Naive thymus-derived CD8-positive, alpha-beta T cell (primary cell): Measurements from ENCODE around the gene LIPG. TPM values are rescaled to one million over a fixed set of nuclear protein-coding genes. Genes with fewer than 3 reads are reported as not detected.
"Not testable (repeated sequence)": the region's sequence is repeated elsewhere in the genome, so short reads cannot be mapped to it uniquely, and the experiment has no call there.

Source experiments
- ATAC-seq, 2 donors: fragments of 150-1000 bp; cut with Tn5 transposase in 1 of 2; sonication (Bioruptor Pico), chemical (Tn5 transposase) in 1 of 2; 1 replicate in 1 of 2; 2 replicates in 1 of 2; pipeline ENCODE4 v1.10.0; 2021; ENCODE audit warnings: mild to moderate bottlenecking in 2 of 2, moderate library complexity in 2 of 2
- POLR2A ChIA-PET: fragments of 350-600 bp; sonication (Branson Sonifier 250); formaldehyde crosslinking; loops from one replicate; lab custom pipeline; 2021; ENCODE audit warnings: antibody characterized with exemption; lab: Charles Lee
- DNase-seq, 10 donors: peaks; one replicate each; pipeline versions ENCODE4 v3.0.0 to v3.0.0-alpha.2; 2020 to 2022
- H3K27ac Mint-ChIP-seq, 10 donors: one replicate each; pipeline ENCODE4 v1.8.0; 2020 to 2022; ENCODE audit warnings: mild to moderate bottlenecking in 10 of 10, mixed read lengths in 10 of 10, moderate library complexity in 4 of 10, inconsistent platforms in 1 of 10
- H3K27me3 Mint-ChIP-seq, 5 donors: one replicate each; pipeline ENCODE4 v1.8.0; 2021 to 2022; ENCODE audit warnings: mixed read lengths in 5 of 5
- H3K36me3 Mint-ChIP-seq, 3 donors: one replicate each; pipeline ENCODE4 v1.8.0; 2020 to 2022; ENCODE audit warnings: mixed read lengths in 3 of 3, mild to moderate bottlenecking in 2 of 3, inconsistent platforms in 1 of 3
- H3K4me1 Mint-ChIP-seq, 4 donors: one replicate each; pipeline ENCODE4 v1.8.0; 2021 to 2022; ENCODE audit warnings: mixed read lengths in 4 of 4
- H3K4me3 Mint-ChIP-seq, 10 donors: one replicate each; pipeline ENCODE4 v1.8.0; 2020 to 2022; ENCODE audit warnings: mild to moderate bottlenecking in 10 of 10, mixed read lengths in 10 of 10, moderate library complexity in 6 of 10, inconsistent platforms in 1 of 10
- H3K9me3 Mint-ChIP-seq, 9 donors: one replicate each; pipeline ENCODE4 v1.8.0; 2020 to 2022; ENCODE audit warnings: mixed read lengths in 9 of 9, mild to moderate bottlenecking in 3 of 9, inconsistent platforms in 1 of 9, moderate library complexity in 1 of 9
- polyA plus RNA-seq, 3 donors: library from polyadenylated mRNA; unstranded; fragments of 300-500 nt; fragmentation: Illumina TruSeq; gene quantifications; one replicate each; pipeline ENCODE4 v1.2.3, GENCODE V29; 2021
- total RNA-seq, 8 experiments: library from RNA in 2 of 8; stranded (reverse) in 2 of 8; gene quantifications; one replicate each; pipeline ENCODE4 v1.2.3 and lab custom pipeline; 2021 to 2026

The LIPG gene
- total RNA-seq = not detected
- polyA plus RNA-seq = not detected
- 0 to 1.4 (median 0.16) reads per million in 6 experiments for total RNA-seq (lab: John Stamatoyannopoulos, UW)

DNA sequence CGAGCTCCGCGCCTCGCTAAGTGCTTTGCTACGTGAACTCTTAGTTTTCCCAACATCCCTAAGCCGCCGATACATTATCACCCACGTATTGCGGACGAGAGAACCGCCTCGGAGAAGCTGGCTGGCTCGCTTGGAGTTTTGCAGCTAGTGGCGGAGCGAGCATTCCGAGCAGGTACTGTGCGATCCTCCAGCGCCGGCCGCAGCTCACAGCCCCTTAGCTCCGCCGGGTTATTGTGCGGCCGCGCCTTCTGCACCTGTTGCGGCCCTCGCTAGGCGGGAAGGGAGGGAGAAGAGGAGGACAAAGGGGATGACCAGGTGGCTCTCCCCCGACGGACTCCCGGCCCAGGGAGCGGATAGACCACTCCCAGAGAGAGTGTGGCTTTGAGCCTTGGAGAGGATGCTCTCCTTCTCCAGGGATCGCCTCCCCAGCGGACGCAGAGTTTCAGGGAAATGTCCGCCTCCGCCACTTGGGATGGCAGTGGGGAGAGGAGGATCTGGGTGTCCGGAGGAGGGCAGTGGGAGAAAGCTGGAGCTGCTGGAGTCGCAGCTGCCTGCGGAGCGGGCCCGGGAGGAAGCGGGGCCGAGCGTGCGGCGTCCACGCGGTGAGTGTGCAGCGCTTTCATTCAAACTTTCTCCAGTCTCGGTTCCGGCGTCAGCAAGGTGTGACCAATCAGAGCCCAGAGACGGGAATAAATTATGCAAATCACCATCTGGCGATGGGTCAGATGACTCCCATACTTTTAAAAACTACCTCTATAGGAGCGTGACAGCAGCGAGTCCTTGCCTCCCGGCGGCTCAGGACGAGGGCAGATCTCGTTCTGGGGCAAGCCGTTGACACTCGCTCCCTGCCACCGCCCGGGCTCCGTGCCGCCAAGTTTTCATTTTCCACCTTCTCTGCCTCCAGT is at the start of gene LIPG:
Gene LIPG (plus strand): TSS at position 769 of the 905 bp plus-strand sequence. CDS start 252 bp downstream, outside the sequence.
- POLR2A ChIA-PET = no interaction called here
- peaks cover 11 to 31% (median 28%) of the 10 kb centered on the region in 4 donors for H3K4me1 Mint-ChIP-seq
- peaks cover 34 to 87% (median 69%) of the 10 kb centered on the region in 5 donors for H3K27me3 Mint-ChIP-seq
- H3K36me3 Mint-ChIP-seq = no peaks in the 10 kb centered on the region
- H3K9me3 Mint-ChIP-seq = no peaks in the 10 kb centered on the region
- ATAC-seq (peak; percentile 73 to 76), DNase-seq (peak in 5 of 10 donors; percentile 5 to 27 (median 18))
- H3K4me3 Mint-ChIP-seq = peak within 1 kb of the TSS; percentile 46 to 86 (median 76)
- H3K27ac Mint-ChIP-seq = peak within 1 kb of the TSS in 3 of 10 donors; percentile 43 to 81 (median 69)

DNA sequence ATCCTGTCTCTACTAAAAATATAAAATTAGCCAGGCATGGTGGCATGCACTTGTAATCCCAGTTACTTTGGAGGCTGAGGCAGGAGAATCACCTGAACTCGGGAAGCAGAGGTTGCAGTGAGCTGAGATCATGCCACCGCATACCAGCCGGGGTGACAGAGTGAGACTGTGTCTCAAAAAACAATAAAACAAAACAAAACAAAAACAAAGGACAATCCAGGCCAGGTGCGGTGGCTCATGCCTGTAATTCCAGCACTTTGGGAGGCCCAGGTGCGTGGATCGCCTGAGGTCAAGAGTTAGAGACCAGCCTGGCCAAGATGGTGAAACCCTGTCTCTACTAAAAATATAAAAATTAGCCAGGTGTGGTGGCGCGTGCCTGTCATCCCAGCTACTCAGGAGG is 49.0 kb upstream of the LIPG start:
- Mint-ChIP-seq H3K27ac (peak overlapping the region in 1 of 10 donors; percentile 78), H3K27me3 (peaks cover 0 to 13% (median 6%) of the 10 kb centered on the region in 5 donors)
- POLR2A ChIA-PET, DNase-seq, H3K4me1 Mint-ChIP-seq, H3K36me3 Mint-ChIP-seq, ATAC-seq, H3K9me3 Mint-ChIP-seq, H3K4me3 Mint-ChIP-seq: not testable (repeated sequence)

DNA sequence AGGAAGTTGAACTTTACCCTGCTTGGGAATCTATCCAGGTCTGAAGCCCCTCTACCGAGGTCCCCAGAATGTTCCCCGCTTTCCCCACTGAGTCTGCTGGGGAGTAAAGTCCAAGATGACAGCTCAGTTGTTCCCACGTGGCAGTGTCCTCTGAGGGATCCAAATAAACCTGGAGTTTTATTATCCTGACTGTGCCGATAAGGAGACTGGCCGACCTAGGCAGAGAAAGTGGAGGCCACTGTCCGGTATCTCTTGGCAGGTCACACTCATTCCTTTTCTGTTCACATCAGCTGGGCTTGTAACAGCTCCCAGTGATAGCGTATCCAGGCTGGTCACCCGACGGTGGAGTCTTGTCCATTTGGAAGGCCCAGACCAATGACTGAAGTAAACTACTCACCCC is 47.3 kb upstream of the LIPG start:
- POLR2A ChIA-PET = no interaction called here
- Mint-ChIP-seq H3K4me3 (no peak overlapping the region), H3K27ac (no peak overlapping the region), H3K4me1 (no peaks in the 10 kb centered on the region), H3K36me3 (no peaks in the 10 kb centered on the region), H3K27me3 (peaks cover 0 to 1% (median 0%) of the 10 kb centered on the region in 5 donors), H3K9me3 (no peaks in the 10 kb centered on the region)
- ATAC-seq (no peak), DNase-seq (no peak)

DNA sequence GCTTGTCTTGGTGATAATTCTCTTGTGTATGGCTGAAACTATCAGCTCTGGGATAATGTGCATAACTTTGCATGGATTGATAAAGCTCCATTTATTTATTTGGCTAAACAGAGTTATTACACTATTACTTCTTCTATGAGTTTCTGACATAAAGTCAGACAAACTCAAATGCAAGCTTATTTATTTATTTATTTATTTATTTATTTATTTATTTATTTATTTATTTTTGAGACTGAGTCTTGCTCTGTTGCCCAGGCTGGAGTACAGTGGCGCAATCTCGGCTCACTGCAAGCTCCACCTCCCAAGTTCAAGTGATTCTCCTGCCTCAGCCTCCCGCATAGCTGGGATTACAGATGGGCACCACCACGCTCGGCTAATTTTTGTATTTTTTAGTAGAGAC is 46.9 kb upstream of the LIPG start:
- H3K9me3 Mint-ChIP-seq, ATAC-seq, H3K27me3 Mint-ChIP-seq, H3K27ac Mint-ChIP-seq, H3K4me1 Mint-ChIP-seq, POLR2A ChIA-PET, H3K36me3 Mint-ChIP-seq, DNase-seq, H3K4me3 Mint-ChIP-seq: not testable (repeated sequence)

GRCh38 chr18:49515516-49515915 is 46.3 kb upstream of the LIPG start:
- no peak for DNase-seq
- ATAC-seq = no peak
- Mint-ChIP-seq H3K27me3 (no peaks in the 10 kb centered on the region), H3K4me1 (no peaks in the 10 kb centered on the region), H3K27ac (no peak overlapping the region), H3K9me3 (no peaks in the 10 kb centered on the region), H3K4me3 (no peak overlapping the region), H3K36me3 (no peaks in the 10 kb centered on the region)
- POLR2A ChIA-PET = no interaction called here

DNA sequence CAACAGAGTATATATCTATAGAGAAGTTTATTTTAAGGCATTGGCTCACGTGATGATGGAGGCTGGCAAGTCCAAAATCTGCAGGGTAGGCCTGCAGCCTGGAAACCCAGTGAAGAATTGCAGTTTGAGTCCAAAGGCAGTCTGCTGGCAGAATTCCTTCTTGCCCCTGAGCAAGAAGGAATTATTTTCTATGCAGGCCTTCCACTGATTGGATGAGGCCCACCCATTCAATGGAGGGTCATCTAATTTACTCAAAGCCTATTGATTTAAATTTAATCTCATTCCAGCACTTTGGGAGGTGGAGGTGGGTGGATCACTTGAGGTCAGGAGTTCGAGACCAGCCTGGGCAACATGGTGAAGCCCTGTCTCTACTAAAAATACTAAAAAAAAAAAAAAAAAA is 44.4 kb upstream of the LIPG start:
- H3K4me3 Mint-ChIP-seq = no peak overlapping the region
- H3K4me1 Mint-ChIP-seq = no peaks in the 10 kb centered on the region
- no peaks in the 10 kb centered on the region for H3K9me3 Mint-ChIP-seq
- POLR2A ChIA-PET = no interaction called here
- H3K36me3 Mint-ChIP-seq = no peaks in the 10 kb centered on the region
- peaks cover 0 to 3% (median 0%) of the 10 kb centered on the region in 5 donors for H3K27me3 Mint-ChIP-seq
- ATAC-seq = no peak
- DNase-seq = no peak
- H3K27ac Mint-ChIP-seq = no peak overlapping the region

- H3K27me3 Mint-ChIP-seq = peaks cover 0 to 5% (median 3%) of the 10 kb centered on the region in 5 donors
- H3K4me1 Mint-ChIP-seq = no peaks in the 10 kb centered on the region
Measured at GRCh38 chr18:49519101-49519971, 42.5 kb upstream of the LIPG start.

DNA sequence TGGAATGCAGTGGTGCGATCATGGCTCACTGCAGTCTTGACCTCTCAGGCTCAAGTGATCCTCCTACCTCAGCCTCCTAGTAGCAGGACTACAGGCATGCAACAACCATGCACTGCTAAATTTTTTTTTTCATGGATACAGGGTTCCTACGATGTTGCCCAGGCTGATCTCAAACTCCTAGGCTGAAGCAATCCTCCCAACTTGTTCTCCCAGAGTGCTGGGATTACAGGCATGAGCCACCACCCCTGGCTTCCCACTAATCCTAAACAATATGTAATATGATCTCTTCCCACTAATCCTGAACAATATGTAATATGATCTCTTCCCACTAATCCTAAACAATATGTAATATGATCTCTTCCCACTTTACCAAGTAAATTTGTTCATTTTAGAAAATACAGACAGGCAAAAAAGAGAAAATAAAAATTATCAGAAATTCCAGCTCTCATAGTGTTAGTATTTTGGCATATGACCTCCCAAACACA is 41.2 kb upstream of the LIPG start:
- Mint-ChIP-seq H3K36me3 (no peaks in the 10 kb centered on the region), H3K27ac (no peak overlapping the region), H3K27me3 (peaks cover 0 to 6% (median 4%) of the 10 kb centered on the region in 5 donors), H3K9me3 (no peaks in the 10 kb centered on the region), H3K4me3 (no peak overlapping the region), H3K4me1 (no peaks in the 10 kb centered on the region)
- no peak for DNase-seq
- ATAC-seq = no peak
- POLR2A ChIA-PET = no interaction called here

More at GRCh38 chr18:49519101-49519971, 42.5 kb upstream of the LIPG start:
- no peak overlapping the region for H3K4me3 Mint-ChIP-seq
- DNase-seq (no peak), ATAC-seq (no peak)
- H3K36me3 Mint-ChIP-seq = no peaks in the 10 kb centered on the region
- POLR2A ChIA-PET = no interaction called here
- no peaks in the 10 kb centered on the region for H3K9me3 Mint-ChIP-seq
- H3K27ac Mint-ChIP-seq = peak overlapping the region in 1 of 10 donors; percentile 5

- H3K4me3 Mint-ChIP-seq = no peak overlapping the region
- POLR2A ChIA-PET = no interaction called here
- no peak for DNase-seq
- ATAC-seq = no peak
- no peaks in the 10 kb centered on the region for H3K9me3 Mint-ChIP-seq
- H3K27me3 Mint-ChIP-seq = peaks cover 0 to 6% (median 4%) of the 10 kb centered on the region in 5 donors
- no peaks in the 10 kb centered on the region for H3K4me1 Mint-ChIP-seq
- no peak overlapping the region for H3K27ac Mint-ChIP-seq
- H3K36me3 Mint-ChIP-seq = no peaks in the 10 kb centered on the region
Measured at GRCh38 chr18:49521216-49521835, 40.5 kb upstream of the LIPG start.

GRCh38 chr18:49523580-49524093 is 38.2 kb upstream of the LIPG start:
- H3K36me3 Mint-ChIP-seq, DNase-seq, H3K9me3 Mint-ChIP-seq, H3K27ac Mint-ChIP-seq, H3K27me3 Mint-ChIP-seq, POLR2A ChIA-PET, H3K4me3 Mint-ChIP-seq, H3K4me1 Mint-ChIP-seq, ATAC-seq: not testable (repeated sequence)

- Mint-ChIP-seq H3K9me3 (no peaks in the 10 kb centered on the region), H3K36me3 (no peaks in the 10 kb centered on the region), H3K4me3 (no peak overlapping the region), H3K27ac (no peak overlapping the region), H3K27me3 (peaks cover 0 to 9% (median 6%) of the 10 kb centered on the region in 5 donors), H3K4me1 (no peaks in the 10 kb centered on the region)
- POLR2A ChIA-PET = no interaction called here
- ATAC-seq = no peak
- DNase-seq = no peak
Measured at GRCh38 chr18:49524349-49524748, 37.5 kb upstream of the LIPG start.

DNA sequence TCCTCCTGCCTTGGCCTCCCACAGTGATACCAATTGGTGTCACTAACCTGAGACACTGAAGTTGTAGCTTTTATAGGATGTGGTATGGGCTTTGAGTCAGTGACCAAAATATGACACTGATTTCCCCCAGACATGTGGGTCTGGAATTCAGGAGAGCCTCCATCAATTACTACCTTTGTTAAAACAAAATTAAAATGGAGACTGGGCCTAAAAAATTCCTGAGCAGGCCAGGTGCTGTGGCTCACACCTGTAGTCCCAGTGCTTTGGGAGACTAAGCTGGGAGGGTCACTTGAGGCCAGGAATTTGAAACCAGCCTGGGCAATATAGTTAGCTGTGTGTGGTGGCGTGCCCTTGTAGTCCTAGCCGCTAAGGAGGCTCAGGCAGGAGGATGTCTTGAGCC is 36.9 kb upstream of the LIPG start:
- POLR2A ChIA-PET = no interaction called here
- Mint-ChIP-seq H3K9me3 (no peaks in the 10 kb centered on the region), H3K27ac (no peak overlapping the region), H3K36me3 (peaks cover 0 to under 1% (median 0%) of the 10 kb centered on the region in 3 donors), H3K27me3 (peaks cover under 1 to 15% (median 8%) of the 10 kb centered on the region in 5 donors), H3K4me3 (no peak overlapping the region), H3K4me1 (no peaks in the 10 kb centered on the region)
- no peak for DNase-seq
- ATAC-seq = no peak
